ENCODE measurements around the gene RFX1. TPM values are rescaled to one million over a fixed set of nuclear protein-coding genes. Genes with fewer than 3 reads are reported as not detected.
A peak's percentile ranks its signal among the peaks of the same experiment; 100 is the strongest.

RFX1 gene
- total and polyA plus RNA-seq, 9 of the 15 experiments (the other 6 are each of a cell fraction or from before 2014, with no cell fraction given): 0.14 to 19.3 (median 1.2) TPM

DNA sequence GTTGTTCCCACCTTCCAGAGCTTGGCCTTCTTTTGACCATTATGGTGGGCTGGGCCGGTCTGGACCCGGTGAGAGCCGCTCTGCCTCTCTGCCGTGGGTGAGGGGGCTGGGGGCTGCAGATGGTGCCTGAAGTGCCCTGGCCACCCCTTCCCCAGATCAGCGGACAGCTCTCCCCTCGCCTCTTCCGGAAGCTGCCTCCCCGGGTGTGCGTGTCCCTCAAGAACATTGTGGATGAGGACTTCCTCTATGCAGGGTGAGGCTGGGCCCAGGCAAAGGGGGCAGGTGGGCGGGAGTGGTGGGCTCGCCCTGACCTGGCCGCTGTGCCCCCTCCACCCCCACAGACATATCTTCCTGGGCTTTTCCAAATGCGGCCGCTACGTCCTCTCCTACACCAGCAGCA, 51.9 kb downstream of the RFX1 start:
- Histone ChIP-seq H3K27ac (ENCODE audit: extremely low read depth, low read depth, low read length) (no peak overlapping the region), H3K9me1 (ENCODE audit: control insufficient read depth, insufficient read depth, low read length) (no peaks in the 10 kb centered on the region), H3K4me2 (ENCODE audit: insufficient read depth, low read length) (no peak overlapping the region), H3K9me3 (replicated peaks; ENCODE audit: control insufficient read depth, insufficient read depth, low read depth, low read length) (no peaks in the 10 kb centered on the region), H3K9ac (ENCODE audit: insufficient read depth in 1 of 2, low read depth in 2 of 2, low read length in 2 of 2) (peak overlapping the region in 1 of 2 experiments; percentile 89; a peak in 2 of 4 replicates), H3K27me3 (ENCODE audit: control insufficient read depth in 2 of 2, insufficient read depth in 2 of 2, low read length in 2 of 2) (no peaks in the 10 kb centered on the region), H3K4me1 (replicated peaks in 1 of 2; ENCODE audit: control insufficient read depth in 2 of 2, insufficient read depth in 2 of 2, low read length in 2 of 2) (peaks cover 14 to 60% of the 10 kb centered on the region in 2 experiments; a peak in 4 of 5 replicates), H3K36me3 (ENCODE audit: control insufficient read depth, insufficient read depth, low read length) (peaks cover 53% of the 10 kb centered on the region), H3K4me3 (no peak overlapping the region), H2AFZ (ENCODE audit: low read depth, low read length) (no peak overlapping the region), H3K79me2 (ENCODE audit: control insufficient read depth, insufficient read depth, low read length) (peaks cover 23% of the 10 kb centered on the region), H4K20me1 (replicated peaks; ENCODE audit: control insufficient read depth, insufficient read depth, low read length) (peaks cover 4% of the 10 kb centered on the region; the same call in 1 of the 2 replicates)
- intact Hi-C loops (cut with micrococcal nuclease) (loop anchor here (10.0 kb wide), 1 partner anchor 81 kb away; the partner anchor contains the start of gene IL27RA), in situ Hi-C loops (cut with MboI) (no loop called here)
- FAIRE-seq: no peak
- DNase-seq (ENCODE audit: extremely low read depth in 1 of 4, low spot score in 3 of 4): no peak
- POLR2A ChIA-PET: interaction anchor here (3.7 kb wide), 1 partner anchor 9 kb away, joined by 12 read pairs; no protein-coding TSS in a partner anchor
- TF ChIP-seq RBFOX2 (IDR thresholded peaks at IDR 0.05; ENCODE audit: low read depth, low read length) (peak; percentile 50), ZNF436 (CRISPR knock-in tag; IDR thresholded peaks at IDR 0.05) (no peak)
- no TSS peak for BruUV-seq (replicated peaks)
- CTCF ChIA-PET (ENCODE audit: low intra/inter-chr PET ratio): interaction anchor here (0.8 kb wide), 1 partner anchor 74 kb away, joined by 3 read pairs; no protein-coding TSS in a partner anchor
- no peak for ATAC-seq
- WGBS (ENCODE audit: insufficient coverage, low coverage, missing lambda C conversion rate): 94% methylated on average over 14 of the region's 15 CpGs

DNA sequence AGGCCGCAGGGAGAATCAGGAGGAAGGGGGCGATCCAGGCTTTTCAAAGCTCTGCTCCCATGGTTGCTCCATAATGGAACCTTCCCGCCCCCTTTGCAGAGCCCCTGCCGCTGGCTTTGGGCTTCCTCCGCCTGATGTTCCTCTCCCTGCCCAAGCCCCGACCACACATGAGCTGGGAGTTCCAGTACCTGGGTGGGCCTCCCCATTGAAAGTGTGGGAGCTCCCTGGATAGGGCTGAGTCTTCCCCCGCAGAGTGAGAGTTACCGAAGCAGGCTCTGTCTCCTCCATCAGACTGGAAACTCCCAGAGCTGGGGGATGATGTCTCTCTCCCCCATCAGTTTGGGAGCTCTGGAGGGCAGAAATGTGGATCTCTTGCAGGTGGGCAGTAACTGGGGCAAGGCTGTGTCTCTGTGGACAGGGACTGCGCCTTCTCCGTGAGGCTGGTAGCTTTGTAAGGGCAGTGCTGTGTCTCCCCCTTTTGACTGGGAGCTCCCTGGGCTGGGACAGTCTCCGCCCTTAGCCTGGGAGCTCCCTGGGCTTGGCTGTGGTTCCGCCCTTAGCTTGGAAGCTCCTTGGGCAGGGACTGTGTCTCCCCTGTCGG, 53.1 kb downstream of the RFX1 start:
- Histone ChIP-seq H3K36me3 (ENCODE audit: control insufficient read depth, insufficient read depth, low read length) (peaks cover 41% of the 10 kb centered on the region), H4K20me1 (replicated peaks; ENCODE audit: control insufficient read depth, insufficient read depth, low read length) (peaks cover 4% of the 10 kb centered on the region; the same call in 1 of the 2 replicates), H2AFZ (ENCODE audit: low read depth, low read length) (0 out of 2 replicates have a peak overlapping the region, but pooled peaks have one; percentile 5), H3K27me3 (ENCODE audit: control insufficient read depth in 2 of 2, insufficient read depth in 2 of 2, low read length in 2 of 2) (no peaks in the 10 kb centered on the region), H3K9me1 (ENCODE audit: control insufficient read depth, insufficient read depth, low read length) (no peaks in the 10 kb centered on the region), H3K79me2 (ENCODE audit: control insufficient read depth, insufficient read depth, low read length) (peaks cover 23% of the 10 kb centered on the region), H3K27ac (ENCODE audit: extremely low read depth, low read depth, low read length) (peak overlapping the region; percentile 53), H3K9ac (ENCODE audit: insufficient read depth in 1 of 2, low read depth in 2 of 2, low read length in 2 of 2) (peak overlapping the region; percentile 70 to 89), H3K4me2 (ENCODE audit: insufficient read depth, low read length) (peak overlapping the region; percentile 94), H3K9me3 (replicated peaks; ENCODE audit: control insufficient read depth, insufficient read depth, low read depth, low read length) (no peaks in the 10 kb centered on the region), H3K4me3 (peak overlapping the region; percentile 98), H3K4me1 (replicated peaks in 1 of 2; ENCODE audit: control insufficient read depth in 2 of 2, insufficient read depth in 2 of 2, low read length in 2 of 2) (peaks cover 10 to 48% of the 10 kb centered on the region in 2 experiments; a peak in 4 of 5 replicates)
- DNase-seq (ENCODE audit: extremely low read depth in 1 of 4, low spot score in 3 of 4) (peak in 3 of 4 experiments; percentile 50 to 78 (median 67)), ATAC-seq (peak; percentile 58), FAIRE-seq (peak; percentile 79)
- CTCF ChIA-PET (ENCODE audit: low intra/inter-chr PET ratio): no interaction called here
- WGBS (ENCODE audit: insufficient coverage, low coverage, missing lambda C conversion rate): 3% methylated on average over 10 of the region's 13 CpGs
- BruUV-seq (replicated peaks): no TSS peak
- intact Hi-C loops (cut with micrococcal nuclease) (loop anchor here (1.0 to 10.0 kb wide), 3 partner anchors 52 to 82 kb away; partner anchors contain the start of gene IL27RA), in situ Hi-C loops (cut with MboI) (no loop called here)
- POLR2A ChIA-PET: interaction anchor here (0.6 to 3.7 kb wide), 7 partner anchors 10 to 1371 kb away, joined by 3 to 12 read pairs (median 4); partner anchors contain the start of gene RFX1
- TF ChIP-seq, protein P1, sequence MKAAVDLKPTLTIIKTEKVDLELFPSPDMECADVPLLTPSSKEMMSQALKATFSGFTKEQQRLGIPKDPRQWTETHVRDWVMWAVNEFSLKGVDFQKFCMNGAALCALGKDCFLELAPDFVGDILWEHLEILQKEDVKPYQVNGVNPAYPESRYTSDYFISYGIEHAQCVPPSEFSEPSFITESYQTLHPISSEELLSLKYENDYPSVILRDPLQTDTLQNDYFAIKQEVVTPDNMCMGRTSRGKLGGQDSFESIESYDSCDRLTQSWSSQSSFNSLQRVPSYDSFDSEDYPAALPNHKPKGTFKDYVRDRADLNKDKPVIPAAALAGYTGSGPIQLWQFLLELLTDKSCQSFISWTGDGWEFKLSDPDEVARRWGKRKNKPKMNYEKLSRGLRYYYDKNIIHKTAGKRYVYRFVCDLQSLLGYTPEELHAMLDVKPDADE (conservative IDR thresholded peaks at IDR 0.05; ENCODE audit: control insufficient read depth, low read depth, low read length): no peak
- TF ChIP-seq, protein P2, sequence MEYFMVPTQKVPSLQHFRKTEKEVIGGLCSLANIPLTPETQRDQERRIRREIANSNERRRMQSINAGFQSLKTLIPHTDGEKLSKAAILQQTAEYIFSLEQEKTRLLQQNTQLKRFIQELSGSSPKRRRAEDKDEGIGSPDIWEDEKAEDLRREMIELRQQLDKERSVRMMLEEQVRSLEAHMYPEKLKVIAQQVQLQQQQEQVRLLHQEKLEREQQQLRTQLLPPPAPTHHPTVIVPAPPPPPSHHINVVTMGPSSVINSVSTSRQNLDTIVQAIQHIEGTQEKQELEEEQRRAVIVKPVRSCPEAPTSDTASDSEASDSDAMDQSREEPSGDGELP (CRISPR knock-in tag; IDR thresholded peaks at IDR 0.05; ENCODE audit: borderline replicate concordance): peak; percentile 27; the same call in 1 of the 2 replicates
- TF ChIP-seq RAD21 (CRISPR knock-in tag; conservative IDR thresholded peaks at IDR 0.05 in 1 of 2, IDR thresholded peaks at IDR 0.05 in 1 of 2) (peak in 1 of 2 experiments; percentile 45; a peak in 2 of 4 replicates), POLR2H (tag; IDR thresholded peaks at IDR 0.05; ENCODE audit: low read depth) (no peak), MAZ (CRISPR knock-in tag; conservative IDR thresholded peaks at IDR 0.05 in 1 of 2, IDR thresholded peaks at IDR 0.05 in 1 of 2) (0 out of 4 replicates have a peak, but pooled peaks of 1 of the 2 experiments have one; percentile 31)
